ENCODE results near the gene IL10RA. TPM values are rescaled to one million over a fixed set of nuclear protein-coding genes. Genes with fewer than 3 reads are reported as not detected.

IL10RA gene
- total and polyA plus RNA-seq, 10 donors = 32.9 to 239 (median 156) TPM

DNA sequence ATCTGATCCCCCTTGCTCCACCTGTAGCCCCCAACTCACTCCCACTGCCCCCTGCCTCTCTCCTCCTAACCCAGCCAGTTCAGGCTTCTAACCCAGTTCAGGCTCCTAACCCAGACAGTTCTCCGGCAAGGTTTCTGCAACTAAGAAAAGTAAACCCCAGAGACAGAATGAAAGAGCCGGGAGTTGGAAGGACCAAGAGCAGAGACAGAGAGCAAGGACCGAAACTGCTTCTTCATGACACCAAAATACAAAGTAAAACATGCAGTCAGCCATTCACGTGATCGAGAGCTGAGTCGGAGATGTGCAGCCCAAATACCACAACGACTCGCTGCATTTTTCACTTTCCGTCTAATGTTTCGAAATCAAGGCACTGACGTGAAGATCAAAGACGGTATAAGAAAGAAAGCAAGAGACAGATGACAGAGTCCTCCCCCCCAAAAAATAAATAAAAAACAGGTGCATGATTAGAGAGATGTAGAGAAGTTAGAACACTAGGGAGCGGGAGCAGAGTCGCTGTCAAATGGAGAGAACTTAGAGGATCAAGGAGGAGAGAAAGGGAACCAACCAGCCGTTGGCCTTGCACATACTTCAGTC is 884 bp downstream of the IL10RA start:
- 32 to 58% (median 43%) methylated on average over 15 of the region's 15 CpGs for WGBS, 5 donors
- TF ChIP-seq CTCF (IDR thresholded peaks at IDR 0.05 in 8 of 11, conservative IDR thresholded peaks at IDR 0.05 in 3 of 11) = no peak
- TF ChIP-seq POLR2AphosphoS5 (IDR thresholded peaks at IDR 0.05) = peak in 1 of 3 donors; percentile 69
- peak; percentile 74 for DNase-seq
- Histone ChIP-seq H3K27me3 (replicated peaks in 1 of 7) (no peaks in the 10 kb centered on the region), H3K27ac (peak overlapping the region; percentile 90 to 98 (median 95)), H3K9me3 (no peaks in the 10 kb centered on the region), H3K4me3 (peak overlapping the region; percentile 54 to 87 (median 64)), H3K4me1 (peaks cover 18 to 93% (median 66%) of the 10 kb centered on the region in 6 donors), H3K36me3 (peaks cover 0 to 45% (median 35%) of the 10 kb centered on the region in 6 donors)
- intact Hi-C loops (cut with DNase I; ENCODE audit: low total_unique reads) = no loop called here

DNA sequence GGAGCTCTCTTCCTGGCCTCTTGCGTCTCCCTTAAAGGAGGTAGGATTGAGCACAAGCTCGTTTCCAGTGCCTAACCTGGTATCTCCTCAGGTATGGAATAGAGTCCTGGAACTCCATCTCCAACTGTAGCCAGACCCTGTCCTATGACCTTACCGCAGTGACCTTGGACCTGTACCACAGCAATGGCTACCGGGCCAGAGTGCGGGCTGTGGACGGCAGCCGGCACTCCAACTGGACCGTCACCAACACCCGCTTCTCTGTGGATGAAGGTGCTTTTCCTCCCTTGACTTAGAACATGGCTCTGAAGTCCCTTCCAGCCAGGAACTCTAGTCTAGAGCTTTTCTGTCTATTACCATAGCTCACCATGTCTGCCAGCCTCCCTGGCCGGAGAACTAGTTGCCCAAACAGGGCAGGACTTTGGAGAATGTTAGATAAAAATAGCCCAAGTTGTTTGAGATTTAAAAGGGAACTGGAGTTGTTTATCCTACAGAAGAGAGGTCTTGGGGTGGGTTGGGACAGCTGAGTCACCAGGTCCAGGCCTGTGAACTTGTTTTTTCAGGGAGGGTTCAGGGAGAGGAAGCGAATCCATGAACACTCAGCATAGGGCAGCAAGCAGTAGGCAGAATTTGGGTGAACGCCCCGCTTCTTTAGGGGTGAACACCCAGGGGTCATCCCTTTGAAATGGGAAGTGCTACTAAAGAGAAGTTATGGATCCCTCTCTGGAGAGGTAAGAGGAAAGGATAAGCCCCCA is 3.3 kb downstream of the IL10RA start:
- Histone ChIP-seq H3K9me3 (no peaks in the 10 kb centered on the region), H3K4me1 (peaks cover 19 to 99% (median 87%) of the 10 kb centered on the region in 6 donors), H3K27me3 (replicated peaks in 1 of 7) (no peaks in the 10 kb centered on the region), H3K36me3 (peaks cover 0 to 69% (median 56%) of the 10 kb centered on the region in 6 donors), H3K27ac (peak overlapping the region; percentile 36 to 98 (median 94)), H3K4me3 (peak overlapping the region; percentile 4 to 87 (median 61))
- DNase-seq = peak; percentile 67
- intact Hi-C loops (cut with DNase I; ENCODE audit: low total_unique reads) = no loop called here
- no peak for TF ChIP-seq POLR2A (IDR thresholded peaks at IDR 0.05)
- TF ChIP-seq POLR2AphosphoS5 (IDR thresholded peaks at IDR 0.05) = peak; percentile 56 to 66 (median 57)
- TF ChIP-seq CTCF (IDR thresholded peaks at IDR 0.05 in 8 of 11, conservative IDR thresholded peaks at IDR 0.05 in 3 of 11) = peak in 1 of 11 experiments; percentile 6
- 87 to 92% (median 91%) methylated on average over 6 to 13 of the region's 13 CpGs for WGBS, 5 donors

DNA sequence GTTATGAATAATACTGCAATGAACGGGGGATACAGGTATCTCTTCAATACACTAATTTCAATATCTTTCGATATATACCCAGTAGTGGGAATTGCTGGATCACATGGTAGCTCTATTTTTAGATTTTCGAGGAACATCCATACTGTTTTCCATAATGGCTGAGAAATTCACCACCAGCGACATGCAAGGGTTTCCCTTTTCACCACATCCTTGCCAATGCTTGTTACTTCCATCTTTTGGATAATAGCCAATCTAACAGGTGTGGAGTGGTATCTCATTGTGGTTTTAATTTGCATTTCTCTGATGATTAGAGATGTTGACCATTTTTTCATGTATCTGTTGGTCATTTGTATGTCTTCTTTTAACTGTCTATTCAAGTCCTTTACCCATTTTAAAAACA is 5.9 kb downstream of the IL10RA start:
- no peaks in the 10 kb centered on the region for H3K9me3 ChIP-seq
- H3K27me3 ChIP-seq (replicated peaks in 1 of 7) = no peaks in the 10 kb centered on the region
- peaks cover 19 to 100% (median 89%) of the 10 kb centered on the region in 6 donors for H3K4me1 ChIP-seq
- peaks cover 0 to 95% (median 82%) of the 10 kb centered on the region in 6 donors for H3K36me3 ChIP-seq
- no peak for TF ChIP-seq CTCF (IDR thresholded peaks at IDR 0.05 in 8 of 11, conservative IDR thresholded peaks at IDR 0.05 in 3 of 11)
- no peak for TF ChIP-seq POLR2AphosphoS5 (IDR thresholded peaks at IDR 0.05)
- TF ChIP-seq POLR2A (IDR thresholded peaks at IDR 0.05) = no peak
- H3K4me3 ChIP-seq = peak overlapping the region in 4 of 8 donors; percentile 60 to 87 (median 64)
- DNase-seq = no peak
- peak overlapping the region in 5 of 8 donors; percentile 29 to 98 (median 96) for H3K27ac ChIP-seq
- 63 to 86% (median 84%) methylated on average over 4 of the region's 4 CpGs for WGBS, 5 donors
- intact Hi-C loops (cut with DNase I; ENCODE audit: low total_unique reads) = no loop called here

- Histone ChIP-seq H3K36me3 (peaks cover 0 to 100% (median 86%) of the 10 kb centered on the region in 6 donors), H3K27me3 (replicated peaks in 1 of 7) (no peaks in the 10 kb centered on the region), H3K9me3 (no peaks in the 10 kb centered on the region), H3K4me1 (peaks cover 20 to 100% (median 86%) of the 10 kb centered on the region in 6 donors), H3K27ac (peak overlapping the region in 4 of 8 donors; percentile 93 to 98 (median 97)), H3K4me3 (peak overlapping the region in 3 of 8 donors; percentile 62 to 87 (median 66))
- no peak for DNase-seq
- WGBS, 5 donors = 81 to 87% (median 86%) methylated on average over 2 of the region's 2 CpGs
- TF ChIP-seq POLR2AphosphoS5 (IDR thresholded peaks at IDR 0.05) = no peak
- TF ChIP-seq CTCF (IDR thresholded peaks at IDR 0.05 in 8 of 11, conservative IDR thresholded peaks at IDR 0.05 in 3 of 11) = no peak
- no peak for TF ChIP-seq POLR2A (IDR thresholded peaks at IDR 0.05)
- intact Hi-C loops (cut with DNase I; ENCODE audit: low total_unique reads) = no loop called here
Observed at GRCh38 chr11:117992620-117993019, 6.4 kb downstream of the IL10RA start.

Measured in spleen (tissue), 11 donors.